ENCODE data around the gene OR2F1.

Gene OR2F1

GRCh38 chr7:143954544-143954943 is at the start of gene OR2F1:
Gene OR2F1 (plus strand): TSS chr7:143954844. CDS start chr7:143959971, 5,127 bp downstream.
- no peak for DNase-seq

GRCh38 chr7:143905509-143905908 is 49.1 kb upstream of the OR2F1 start:
- DNase-seq, result no peak

- DNase-seq, result no peak
Observed at GRCh38 chr7:143906151-143906550, 48.5 kb upstream of the OR2F1 start.

GRCh38 chr7:143906895-143907294 is 47.7 kb upstream of the OR2F1 start:
- no peak for DNase-seq

GRCh38 chr7:143908120-143908519 is 46.5 kb upstream of the OR2F1 start:
- DNase-seq, result no peak

- no peak for DNase-seq
Observed at GRCh38 chr7:143909863-143910262, 44.8 kb upstream of the OR2F1 start.

- DNase-seq, result no peak
Observed at GRCh38 chr7:143910473-143911248, 44.0 kb upstream of the OR2F1 start.

GRCh38 chr7:143913945-143914615 is 40.6 kb upstream of the OR2F1 start:
- DNase-seq, result no peak

GRCh38 chr7:143914938-143915652 is 39.5 kb upstream of the OR2F1 start:
- DNase-seq, result no peak

- DNase-seq, result no peak
Observed at GRCh38 chr7:143924851-143925250, 29.8 kb upstream of the OR2F1 start.

- DNase-seq, result no peak
Observed at GRCh38 chr7:143929224-143929920, 25.3 kb upstream of the OR2F1 start.

- no peak for DNase-seq
Observed at GRCh38 chr7:143931739-143932138, 22.9 kb upstream of the OR2F1 start.

GRCh38 chr7:143934526-143935325 is 19.9 kb upstream of the OR2F1 start, which contains the start of gene OR2F2:
Gene OR2F2 (plus strand): TSS chr7:143935233. CDS start chr7:143935233, 0 bp downstream.
- no peak for DNase-seq

GRCh38 chr7:143936087-143937009 is 18.3 kb upstream of the OR2F1 start:
- no peak for DNase-seq

GRCh38 chr7:143938379-143939243 is 16.0 kb upstream of the OR2F1 start:
- no peak for DNase-seq

GRCh38 chr7:143945423-143945822 is 9.2 kb upstream of the OR2F1 start:
- no peak for DNase-seq

GRCh38 chr7:143947111-143947510 is 7.5 kb upstream of the OR2F1 start:
- no peak for DNase-seq

- DNase-seq, result no peak
Observed at GRCh38 chr7:143948733-143949132, 5.9 kb upstream of the OR2F1 start.

GRCh38 chr7:143953421-143953820 is 1.2 kb upstream of the OR2F1 start:
- DNase-seq, result no peak

- DNase-seq, result no peak
Observed at GRCh38 chr7:143954135-143954534, 509 bp upstream of the OR2F1 start.
